Neural cell (in vitro differentiated cells): ENCODE results near the gene WDR20.

Experiments
- EP300 ChIP-seq: fragments of 450-650 bp; conservative IDR thresholded peaks from 2 replicates; pipeline ENCODE4 v1.6.1; 2014; ENCODE audit warnings: antibody characterized with exemption, mild to moderate bottlenecking, moderate library complexity; ENCODE audit not compliant: poor library complexity, severe bottlenecking
- EZH2 ChIP-seq: fragments of 200-600, 300-800 bp; shearing (Covaris generic), sonication (generic); IDR thresholded peaks from 2 replicates; pipeline ENCODE4 v1.6.1; 2014; ENCODE audit warnings: antibody characterized with exemption, low read length, borderline replicate concordance, mild to moderate bottlenecking; ENCODE audit not compliant: insufficient read depth, poor library complexity, severe bottlenecking
- MXI1 ChIP-seq: fragments of 450-650 bp; conservative IDR thresholded peaks from 2 replicates; pipeline ENCODE4 v1.6.1; 2014; ENCODE audit warnings: antibody characterized with exemption, mild to moderate bottlenecking; ENCODE audit not compliant: poor library complexity, severe bottlenecking
- SMC3 ChIP-seq: fragments of 450-650 bp; conservative IDR thresholded peaks from 2 replicates; pipeline ENCODE4 v1.6.1; 2014; ENCODE audit warnings: antibody characterized with exemption, mild to moderate bottlenecking, moderate library complexity; ENCODE audit not compliant: poor library complexity
- TF ChIP-seq, protein P1 (sequence below): fragments of 450-650 bp; IDR thresholded peaks from 2 replicates; pipeline ENCODE4 v1.5.1; 2014; ENCODE audit warnings: antibody characterized with exemption, mild to moderate bottlenecking, moderate library complexity; ENCODE audit not compliant: poor library complexity, severe bottlenecking

DNA sequence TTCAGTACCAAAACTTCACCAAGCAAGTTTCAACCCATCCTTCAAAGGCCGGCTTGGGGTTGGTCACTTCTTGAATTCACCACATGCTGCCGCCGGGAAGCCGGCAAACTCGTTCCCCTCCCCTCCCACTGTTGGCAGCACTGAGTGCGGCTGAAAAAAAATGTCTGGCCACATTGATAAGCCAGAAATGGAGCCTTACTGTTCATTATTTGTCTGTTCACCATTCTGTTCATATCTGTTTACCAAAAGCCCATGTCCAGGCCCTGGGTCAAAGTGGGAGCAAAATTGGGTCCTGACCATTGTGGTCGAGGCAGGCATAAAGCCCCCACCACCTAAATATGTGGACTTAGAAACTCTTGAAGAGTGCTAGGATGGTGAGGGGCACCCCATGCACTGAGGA lies 45.6 kb upstream of the WDR20 start:
- TF ChIP-seq EP300 = no peak
- no peak for TF ChIP-seq MXI1
- TF ChIP-seq, protein P1, sequence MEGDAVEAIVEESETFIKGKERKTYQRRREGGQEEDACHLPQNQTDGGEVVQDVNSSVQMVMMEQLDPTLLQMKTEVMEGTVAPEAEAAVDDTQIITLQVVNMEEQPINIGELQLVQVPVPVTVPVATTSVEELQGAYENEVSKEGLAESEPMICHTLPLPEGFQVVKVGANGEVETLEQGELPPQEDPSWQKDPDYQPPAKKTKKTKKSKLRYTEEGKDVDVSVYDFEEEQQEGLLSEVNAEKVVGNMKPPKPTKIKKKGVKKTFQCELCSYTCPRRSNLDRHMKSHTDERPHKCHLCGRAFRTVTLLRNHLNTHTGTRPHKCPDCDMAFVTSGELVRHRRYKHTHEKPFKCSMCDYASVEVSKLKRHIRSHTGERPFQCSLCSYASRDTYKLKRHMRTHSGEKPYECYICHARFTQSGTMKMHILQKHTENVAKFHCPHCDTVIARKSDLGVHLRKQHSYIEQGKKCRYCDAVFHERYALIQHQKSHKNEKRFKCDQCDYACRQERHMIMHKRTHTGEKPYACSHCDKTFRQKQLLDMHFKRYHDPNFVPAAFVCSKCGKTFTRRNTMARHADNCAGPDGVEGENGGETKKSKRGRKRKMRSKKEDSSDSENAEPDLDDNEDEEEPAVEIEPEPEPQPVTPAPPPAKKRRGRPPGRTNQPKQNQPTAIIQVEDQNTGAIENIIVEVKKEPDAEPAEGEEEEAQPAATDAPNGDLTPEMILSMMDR = no peak
- TF ChIP-seq SMC3 = no peak
- TF ChIP-seq EZH2 = no peak
